Measurements from ENCODE around the gene GFER. TPM values are rescaled to one million over a fixed set of nuclear protein-coding genes. Genes with fewer than 3 reads are reported as not detected.

GFER gene
- total RNA-seq, 1 experiment from 2014 or later = 43.5 TPM

DNA sequence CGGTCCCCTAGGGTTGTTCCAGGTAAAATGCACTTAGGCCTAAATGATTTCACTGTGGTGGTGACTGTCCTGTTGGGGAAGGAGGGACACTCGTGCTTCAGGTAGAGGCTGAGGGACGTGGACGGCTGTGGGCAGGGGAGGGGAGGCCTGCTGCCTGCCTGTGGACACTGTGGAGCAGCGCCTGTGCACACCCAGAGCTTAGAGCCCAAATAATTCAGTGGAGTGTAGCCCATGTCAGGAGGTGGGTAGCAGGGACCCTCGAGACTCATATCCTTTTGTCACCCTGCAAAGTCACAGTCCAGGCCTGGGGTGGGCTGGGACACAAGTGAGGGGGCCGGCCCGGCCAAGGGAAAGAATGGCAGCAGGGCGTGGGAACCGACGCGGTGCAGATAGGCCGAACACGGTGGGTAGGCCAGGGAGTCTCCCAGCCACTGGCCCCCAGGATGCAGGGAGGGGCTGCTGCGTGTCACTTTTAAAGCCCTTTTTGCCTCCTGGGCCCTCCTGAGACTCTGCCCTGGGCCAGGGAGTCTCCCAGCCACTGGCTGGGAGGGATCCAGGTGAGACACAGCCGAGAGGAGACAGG, 42.0 kb downstream of the GFER start:
- H3K27me3 Mint-ChIP-seq (ENCODE audit: unreplicated experiment) = peaks cover 30% of the 10 kb centered on the region
- intact Hi-C loops (cut with micrococcal nuclease; ENCODE audit: unreplicated experiment) = no loop called here
- peaks cover 33% of the 10 kb centered on the region for H3K4me1 Mint-ChIP-seq (ENCODE audit: low read depth, unreplicated experiment)
- H3K36me3 Mint-ChIP-seq (ENCODE audit: insufficient read depth, unreplicated experiment) = peaks cover 46% of the 10 kb centered on the region
- no peaks in the 10 kb centered on the region for H3K9me3 Mint-ChIP-seq (ENCODE audit: low read depth, unreplicated experiment)
- H3K4me3 Mint-ChIP-seq (ENCODE audit: low read depth, unreplicated experiment) = peak overlapping the region; percentile 74
- H3K27ac Mint-ChIP-seq (ENCODE audit: unreplicated experiment) = no peak overlapping the region
- BruUV-seq (replicated peaks) = no TSS peak
- no peak for DNase-seq
- CTCF ChIA-PET = interaction anchor here (1.4 kb wide), 1 partner anchor 22 kb away, joined by 5 read pairs; the partner anchor contains the start of genes NTHL1 and TSC2
- TF ChIP-seq, protein P1, sequence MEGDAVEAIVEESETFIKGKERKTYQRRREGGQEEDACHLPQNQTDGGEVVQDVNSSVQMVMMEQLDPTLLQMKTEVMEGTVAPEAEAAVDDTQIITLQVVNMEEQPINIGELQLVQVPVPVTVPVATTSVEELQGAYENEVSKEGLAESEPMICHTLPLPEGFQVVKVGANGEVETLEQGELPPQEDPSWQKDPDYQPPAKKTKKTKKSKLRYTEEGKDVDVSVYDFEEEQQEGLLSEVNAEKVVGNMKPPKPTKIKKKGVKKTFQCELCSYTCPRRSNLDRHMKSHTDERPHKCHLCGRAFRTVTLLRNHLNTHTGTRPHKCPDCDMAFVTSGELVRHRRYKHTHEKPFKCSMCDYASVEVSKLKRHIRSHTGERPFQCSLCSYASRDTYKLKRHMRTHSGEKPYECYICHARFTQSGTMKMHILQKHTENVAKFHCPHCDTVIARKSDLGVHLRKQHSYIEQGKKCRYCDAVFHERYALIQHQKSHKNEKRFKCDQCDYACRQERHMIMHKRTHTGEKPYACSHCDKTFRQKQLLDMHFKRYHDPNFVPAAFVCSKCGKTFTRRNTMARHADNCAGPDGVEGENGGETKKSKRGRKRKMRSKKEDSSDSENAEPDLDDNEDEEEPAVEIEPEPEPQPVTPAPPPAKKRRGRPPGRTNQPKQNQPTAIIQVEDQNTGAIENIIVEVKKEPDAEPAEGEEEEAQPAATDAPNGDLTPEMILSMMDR (IDR thresholded peaks at IDR 0.05; ENCODE audit: unreplicated experiment) = no peak

- no TSS peak for BruUV-seq (replicated peaks)
- Mint-ChIP-seq H3K4me3 (ENCODE audit: low read depth, unreplicated experiment) (peak within 1 kb of the TSS; percentile 74), H3K27me3 (ENCODE audit: unreplicated experiment) (peaks cover 24% of the 10 kb centered on the region), H3K36me3 (ENCODE audit: insufficient read depth, unreplicated experiment) (peaks cover 42% of the 10 kb centered on the region), H3K4me1 (ENCODE audit: low read depth, unreplicated experiment) (peaks cover 33% of the 10 kb centered on the region), H3K27ac (ENCODE audit: unreplicated experiment) (no peak within 1 kb of the TSS), H3K9me3 (ENCODE audit: low read depth, unreplicated experiment) (no peaks in the 10 kb centered on the region)
- no peak for DNase-seq
- TF ChIP-seq, protein P1 (IDR thresholded peaks at IDR 0.05; ENCODE audit: unreplicated experiment) = no peak
- CTCF ChIA-PET = interaction anchor here (1.5 to 2.0 kb wide), 2 partner anchors 14 to 20 kb away, joined by 4 to 7 read pairs; no protein-coding TSS in a partner anchor
- intact Hi-C loops (cut with micrococcal nuclease; ENCODE audit: unreplicated experiment) = no loop called here
These were observed 42.5 kb downstream of the GFER start, which contains the start of gene NHERF2 for GRCh38 chr16:2026461-2027023. Gene NHERF2 (plus strand): TSS chr16:2026902. CDS start chr16:2027006, 104 bp downstream.

DNA sequence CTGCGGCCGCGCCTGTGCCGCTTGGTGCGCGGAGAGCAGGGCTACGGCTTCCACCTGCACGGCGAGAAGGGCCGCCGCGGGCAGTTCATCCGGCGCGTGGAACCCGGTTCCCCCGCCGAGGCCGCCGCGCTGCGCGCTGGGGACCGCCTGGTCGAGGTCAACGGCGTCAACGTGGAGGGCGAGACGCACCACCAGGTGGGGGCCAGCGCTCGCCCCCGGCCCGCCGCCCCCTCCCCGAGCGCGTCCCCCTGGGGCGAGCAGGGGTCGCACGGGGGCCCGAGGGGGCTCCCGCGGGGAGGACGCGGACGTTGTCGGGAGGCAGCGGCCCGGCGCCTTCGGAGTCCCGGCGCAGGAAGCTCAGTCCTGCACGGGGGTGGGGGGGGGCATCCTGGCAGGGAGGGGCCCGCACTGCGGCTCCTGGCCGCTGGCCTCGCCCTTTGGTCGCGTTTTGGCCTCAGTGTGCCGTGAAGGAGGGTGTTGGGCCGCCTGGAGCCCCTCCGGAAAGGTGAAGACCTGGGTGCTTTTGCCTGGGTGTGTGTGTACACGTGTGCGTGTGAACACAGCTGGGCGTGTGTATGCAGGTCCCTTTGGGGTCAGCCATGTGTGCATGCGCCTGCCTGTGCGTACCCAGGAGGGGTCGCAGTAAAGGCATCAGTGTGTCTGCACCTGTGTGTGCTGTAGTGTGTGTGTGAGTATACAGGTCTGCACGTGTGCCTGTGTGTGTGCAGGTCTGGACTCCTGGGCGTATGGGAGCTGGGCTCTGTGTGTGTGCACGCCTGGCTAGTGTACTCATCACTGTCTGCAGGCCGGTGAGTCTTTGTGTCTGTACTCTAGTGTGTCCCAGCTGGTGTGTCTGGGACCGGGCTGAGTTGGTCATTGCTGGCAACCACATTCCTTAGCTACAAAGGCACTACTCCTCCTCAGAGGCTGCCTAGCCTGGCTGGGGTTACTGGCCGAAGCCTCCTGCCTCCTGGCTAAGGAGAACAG, 43.3 kb downstream of the GFER start:
- no TSS peak for BruUV-seq (replicated peaks)
- H3K4me3 Mint-ChIP-seq (ENCODE audit: low read depth, unreplicated experiment) = peak overlapping the region; percentile 74

DNA sequence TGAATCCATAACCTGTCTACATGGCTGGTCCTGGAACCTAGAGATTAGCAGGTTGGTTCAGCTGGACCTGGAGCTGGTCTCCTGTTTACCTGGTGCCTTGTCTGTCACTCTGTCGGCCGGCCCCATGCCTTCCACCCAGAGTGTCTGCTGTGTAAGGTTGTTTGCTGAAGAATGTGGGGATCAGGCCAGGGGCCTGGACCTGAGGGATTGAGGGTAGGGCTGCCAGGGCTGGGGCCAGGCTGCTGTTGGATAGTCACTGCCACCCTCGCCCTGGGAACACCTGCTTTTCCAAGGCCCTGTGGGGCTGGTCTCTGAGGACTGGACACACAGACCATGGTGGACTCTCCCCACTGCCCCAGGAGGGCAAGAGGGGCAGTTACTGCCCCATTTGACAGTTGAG, 44.2 kb downstream of the GFER start:
- Mint-ChIP-seq H3K4me3 (ENCODE audit: low read depth, unreplicated experiment) (peak overlapping the region; percentile 74), H3K36me3 (ENCODE audit: insufficient read depth, unreplicated experiment) (peaks cover 27% of the 10 kb centered on the region), H3K9me3 (ENCODE audit: low read depth, unreplicated experiment) (no peaks in the 10 kb centered on the region), H3K27me3 (ENCODE audit: unreplicated experiment) (peaks cover 8% of the 10 kb centered on the region), H3K27ac (ENCODE audit: unreplicated experiment) (no peak overlapping the region), H3K4me1 (ENCODE audit: low read depth, unreplicated experiment) (peaks cover 23% of the 10 kb centered on the region)
- no TSS peak for BruUV-seq (replicated peaks)
- TF ChIP-seq, protein P1 (IDR thresholded peaks at IDR 0.05; ENCODE audit: unreplicated experiment) = no peak
- CTCF ChIA-PET = interaction anchor here (1.5 to 2.0 kb wide), 2 partner anchors 13 to 19 kb away, joined by 4 to 7 read pairs; no protein-coding TSS in a partner anchor
- no peak for DNase-seq
- intact Hi-C loops (cut with micrococcal nuclease; ENCODE audit: unreplicated experiment) = no loop called here

More for the DNA sequence above, 43.3 kb downstream of the GFER start:
- CTCF ChIA-PET = interaction anchor here (1.5 to 2.0 kb wide), 2 partner anchors 14 to 20 kb away, joined by 4 to 7 read pairs; no protein-coding TSS in a partner anchor
- H3K27ac Mint-ChIP-seq (ENCODE audit: unreplicated experiment) = no peak overlapping the region
- peaks cover 16% of the 10 kb centered on the region for H3K27me3 Mint-ChIP-seq (ENCODE audit: unreplicated experiment)
- TF ChIP-seq, protein P1 (IDR thresholded peaks at IDR 0.05; ENCODE audit: unreplicated experiment) = no peak
- DNase-seq = no peak
- H3K36me3 Mint-ChIP-seq (ENCODE audit: insufficient read depth, unreplicated experiment) = peaks cover 35% of the 10 kb centered on the region
- peaks cover 32% of the 10 kb centered on the region for H3K4me1 Mint-ChIP-seq (ENCODE audit: low read depth, unreplicated experiment)
- intact Hi-C loops (cut with micrococcal nuclease; ENCODE audit: unreplicated experiment) = no loop called here
- no peaks in the 10 kb centered on the region for H3K9me3 Mint-ChIP-seq (ENCODE audit: low read depth, unreplicated experiment)
